A673 (cell line): ENCODE measurements around the gene CS.

Experiments
- CTCF ChIP-seq: fragments of 300-800, 200-600 bp; sonication (generic); conservative IDR thresholded peaks from 2 replicates; pipeline ENCODE4 v1.5.1; 2017; ENCODE audit warnings: low read depth, mild to moderate bottlenecking, antibody characterized with exemption, low read length, moderate library complexity, mixed read lengths
- EZH2 ChIP-seq: fragments of 200-600 bp; sonication (generic); IDR thresholded peaks from 2 replicates; pipeline ENCODE4 v1.6.1; 2017; ENCODE audit warnings: borderline replicate concordance, low read depth, mild to moderate bottlenecking, mixed read lengths, antibody characterized with exemption, low read length; ENCODE audit not compliant: poor library complexity, severe bottlenecking

GRCh38 chr12:56337753-56338251, 37.7 kb upstream of the CS start:
- TF ChIP-seq CTCF (no peak), EZH2 (no peak)
